HG03521 (cell line): ENCODE measurements around the gene ATOSA.
A peak's percentile ranks its signal among the peaks of the same experiment; 100 is the strongest.

Experiments
- ATAC-seq: cut with Tn5 transposase; IDR thresholded peaks from one replicate; pipeline ENCODE4 v1.9.1; 2021; ENCODE audit warnings: mild to moderate bottlenecking, moderate library complexity; ENCODE audit not compliant: unreplicated experiment

ATOSA gene, protein sequence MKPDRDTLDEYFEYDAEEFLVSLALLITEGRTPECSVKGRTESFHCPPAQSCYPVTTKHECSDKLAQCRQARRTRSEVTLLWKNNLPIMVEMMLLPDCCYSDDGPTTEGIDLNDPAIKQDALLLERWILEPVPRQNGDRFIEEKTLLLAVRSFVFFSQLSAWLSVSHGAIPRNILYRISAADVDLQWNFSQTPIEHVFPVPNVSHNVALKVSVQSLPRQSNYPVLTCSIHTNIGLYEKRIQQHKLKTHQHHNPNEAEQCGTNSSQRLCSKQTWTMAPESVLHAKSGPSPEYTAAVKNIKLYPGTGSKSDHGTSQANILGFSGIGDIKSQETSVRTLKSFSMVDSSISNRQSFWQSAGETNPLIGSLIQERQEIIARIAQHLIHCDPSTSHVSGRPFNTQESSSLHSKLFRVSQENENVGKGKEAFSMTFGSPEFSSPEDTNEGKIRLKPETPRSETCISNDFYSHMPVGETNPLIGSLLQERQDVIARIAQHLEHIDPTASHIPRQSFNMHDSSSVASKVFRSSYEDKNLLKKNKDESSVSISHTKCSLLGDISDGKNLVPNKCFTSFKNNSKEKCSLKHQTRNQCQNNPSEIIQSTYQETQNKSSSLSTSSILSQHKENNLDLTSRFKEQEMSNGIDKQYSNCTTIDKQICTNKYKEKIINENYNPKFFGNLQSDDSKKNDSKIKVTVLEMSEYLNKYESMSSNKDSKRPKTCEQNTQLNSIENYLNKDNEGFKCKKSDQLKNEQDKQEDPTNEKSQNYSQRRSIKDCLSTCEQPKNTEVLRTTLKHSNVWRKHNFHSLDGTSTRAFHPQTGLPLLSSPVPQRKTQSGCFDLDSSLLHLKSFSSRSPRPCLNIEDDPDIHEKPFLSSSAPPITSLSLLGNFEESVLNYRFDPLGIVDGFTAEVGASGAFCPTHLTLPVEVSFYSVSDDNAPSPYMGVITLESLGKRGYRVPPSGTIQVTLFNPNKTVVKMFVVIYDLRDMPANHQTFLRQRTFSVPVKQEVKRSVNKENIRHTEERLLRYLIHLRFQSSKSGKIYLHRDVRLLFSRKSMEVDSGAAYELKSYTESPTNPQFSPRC

DNA sequence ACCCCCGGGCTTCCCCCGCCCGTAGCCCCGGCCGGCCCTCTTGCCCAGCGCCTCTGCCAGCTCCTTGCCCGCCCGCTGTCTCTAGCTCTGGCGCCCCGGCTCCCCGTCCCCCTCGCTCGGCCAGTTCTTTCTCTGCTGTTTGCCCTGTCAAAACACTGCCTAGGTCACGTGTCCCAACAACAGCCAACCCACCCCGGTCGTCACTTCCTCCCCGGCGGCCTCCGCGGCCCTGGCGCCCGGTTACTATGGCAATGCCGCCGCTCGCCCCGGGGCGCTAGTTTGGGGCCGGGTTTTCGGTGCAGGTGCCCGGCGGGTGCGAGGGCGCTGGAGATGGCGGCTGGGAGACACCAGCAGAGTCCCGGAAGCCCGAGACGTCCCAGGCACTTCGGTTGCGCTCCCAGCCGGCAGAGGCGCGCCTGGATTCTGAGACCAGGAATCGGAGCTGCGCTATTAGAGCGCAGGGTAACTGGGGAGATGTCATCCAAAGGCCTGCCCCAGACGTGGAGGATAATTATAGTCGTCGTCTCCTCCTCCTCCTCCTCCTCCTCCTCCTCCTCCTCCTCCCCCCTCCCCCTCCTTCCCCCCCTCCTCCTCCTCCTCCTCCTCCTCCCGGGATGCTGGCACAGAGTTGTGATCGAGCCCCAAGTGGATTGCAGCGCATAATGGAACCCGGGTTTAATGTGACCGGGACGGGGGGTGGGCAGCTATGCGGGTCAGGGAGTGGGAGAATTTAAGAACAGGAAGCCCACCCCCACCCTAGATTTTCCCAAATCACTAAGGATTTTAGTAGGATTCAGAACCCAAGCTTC, at the start of gene ATOSA:
Gene ATOSA (minus strand): TSS at position 157 of the 809 bp plus-strand sequence. CDS start 1,367 bp downstream, outside the sequence.
- ATAC-seq: peak; percentile 69

GRCh38 chr15:52728899-52729298, 49.7 kb upstream of the ATOSA start:
- ATAC-seq: no peak

- no peak for ATAC-seq
Observed at GRCh38 chr15:52727815-52728214, 48.6 kb upstream of the ATOSA start.

GRCh38 chr15:52726195-52726594, 47.0 kb upstream of the ATOSA start:
- ATAC-seq: no peak

- no peak for ATAC-seq
Observed at GRCh38 chr15:52718551-52718950, 39.4 kb upstream of the ATOSA start.

DNA sequence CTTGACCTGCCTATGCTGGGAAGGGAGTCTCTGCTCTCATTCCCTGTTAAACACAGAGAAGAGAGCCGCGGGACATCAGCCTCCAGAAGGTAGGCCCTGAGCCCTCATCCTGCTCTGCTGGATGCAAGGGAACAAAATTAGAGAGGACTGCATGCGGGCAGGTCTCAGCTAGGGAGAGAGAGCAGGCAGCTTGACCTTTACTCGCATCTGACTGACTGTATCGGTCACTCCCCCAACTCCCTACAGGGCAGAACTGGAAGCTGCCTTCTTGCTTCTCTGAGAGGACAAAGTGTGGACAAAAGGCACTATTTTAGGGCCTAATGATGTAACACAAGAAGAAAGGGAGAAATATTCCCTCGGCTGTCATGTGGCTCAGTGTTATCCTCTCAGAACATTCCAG, 38.7 kb upstream of the ATOSA start:
- no peak for ATAC-seq

- ATAC-seq: no peak
Observed at GRCh38 chr15:52717481-52717880, 38.3 kb upstream of the ATOSA start.

DNA sequence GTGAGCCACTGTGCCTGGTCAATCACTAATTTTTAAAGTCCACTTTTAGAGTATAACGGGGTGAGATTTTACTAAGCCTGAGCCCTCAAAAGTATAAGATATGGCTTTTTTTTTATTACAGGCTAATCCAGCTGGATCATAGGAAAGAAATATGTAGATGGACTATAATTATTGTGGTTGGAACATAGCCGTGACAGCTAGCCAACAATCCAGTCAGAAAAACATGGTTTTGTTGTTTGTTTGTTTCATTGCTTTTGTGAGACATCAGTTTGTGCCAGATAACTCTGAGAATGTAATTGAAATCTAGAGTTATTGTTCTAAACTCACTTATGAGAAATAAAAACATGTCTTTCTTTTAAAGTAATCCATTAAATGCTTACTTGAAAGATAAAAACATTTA, 37.3 kb upstream of the ATOSA start:
- ATAC-seq: no peak

DNA sequence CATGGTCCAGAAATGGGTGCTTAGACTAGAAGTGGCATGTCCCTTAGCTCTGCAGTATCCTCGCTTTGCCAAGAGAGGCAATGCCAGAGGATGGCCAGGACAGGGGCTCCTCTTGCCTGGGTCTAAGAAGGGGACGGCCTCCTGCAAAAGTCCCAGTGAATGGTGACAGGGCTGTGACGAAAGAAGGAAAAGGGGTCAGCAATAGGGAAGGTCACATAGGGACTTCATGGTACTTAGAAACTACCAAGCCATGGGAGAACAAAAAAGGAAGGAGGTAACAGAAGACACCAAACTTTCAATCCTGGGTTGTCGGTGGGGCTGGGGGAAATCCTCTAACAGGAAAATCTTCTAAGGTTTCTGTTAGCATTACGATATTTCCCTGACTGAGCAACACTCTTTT, 36.2 kb upstream of the ATOSA start:
- ATAC-seq: no peak

DNA sequence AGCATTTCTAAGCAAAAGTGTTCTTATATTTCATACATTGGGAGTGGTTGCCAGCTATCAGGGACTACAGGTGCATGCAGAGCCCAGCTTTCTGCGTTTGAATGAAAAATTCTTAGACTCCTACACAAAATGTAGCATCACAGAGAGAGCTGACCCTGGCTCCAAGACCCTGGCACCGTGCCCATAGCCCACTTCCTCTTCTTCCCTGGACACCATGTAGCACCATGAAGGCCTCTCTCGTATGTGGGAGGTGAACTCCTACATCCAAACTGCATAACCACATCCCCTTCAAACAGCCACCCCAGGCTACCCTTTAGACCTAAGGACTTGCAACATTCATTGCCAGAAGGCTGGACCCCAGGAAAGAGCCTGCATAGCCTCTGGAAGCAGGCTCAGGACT, 35.8 kb upstream of the ATOSA start:
- no peak for ATAC-seq

- no peak for ATAC-seq
Observed at GRCh38 chr15:52710708-52711389, 31.7 kb upstream of the ATOSA start.

- ATAC-seq: peak; percentile 38
Observed at GRCh38 chr15:52710050-52710707, 31.0 kb upstream of the ATOSA start.

GRCh38 chr15:52709187-52709981, 30.2 kb upstream of the ATOSA start:
- peak; percentile 77 for ATAC-seq

- no peak for ATAC-seq
Observed at GRCh38 chr15:52706091-52706490, 26.9 kb upstream of the ATOSA start.

GRCh38 chr15:52702390-52702789, 23.2 kb upstream of the ATOSA start:
- no peak for ATAC-seq

GRCh38 chr15:52699457-52699856, 20.3 kb upstream of the ATOSA start:
- no peak for ATAC-seq

DNA sequence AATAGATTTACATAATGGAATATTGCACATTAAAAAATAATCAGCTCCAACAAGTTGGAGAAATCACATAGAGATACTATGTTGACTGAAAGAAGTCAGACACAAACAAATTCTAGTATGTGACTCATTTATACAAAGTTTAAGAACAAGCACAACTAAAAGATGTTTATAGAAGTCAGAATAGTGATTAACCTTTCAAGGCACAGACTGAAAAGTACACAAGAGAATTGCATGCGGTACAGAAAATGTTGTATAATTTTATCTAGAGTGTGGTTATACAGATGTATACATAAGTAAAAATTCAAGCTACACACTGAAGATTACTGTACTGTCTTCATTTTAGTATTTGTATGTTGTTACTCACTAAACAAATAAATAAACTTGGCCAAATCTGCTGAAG, 19.3 kb upstream of the ATOSA start:
- no peak for ATAC-seq

DNA sequence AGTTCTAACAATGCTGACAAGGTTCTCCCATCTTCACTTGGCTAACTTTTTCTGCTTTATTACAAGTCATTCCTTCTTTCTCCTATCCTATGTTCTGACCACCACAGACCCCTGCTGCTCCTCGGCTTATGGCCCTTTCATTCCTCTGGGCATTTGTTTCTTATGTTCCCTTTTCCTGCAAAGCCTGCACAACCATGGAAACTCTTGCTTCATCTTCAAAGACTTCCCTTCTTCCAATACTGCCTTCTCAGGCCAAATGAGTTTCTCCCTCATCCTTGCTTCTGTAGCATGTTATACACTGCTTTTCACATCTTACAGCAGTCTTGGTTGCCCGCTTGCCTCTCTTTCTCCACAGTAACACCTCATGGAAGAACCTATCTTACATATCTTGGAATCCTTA, 17.9 kb upstream of the ATOSA start:
- no peak for ATAC-seq

DNA sequence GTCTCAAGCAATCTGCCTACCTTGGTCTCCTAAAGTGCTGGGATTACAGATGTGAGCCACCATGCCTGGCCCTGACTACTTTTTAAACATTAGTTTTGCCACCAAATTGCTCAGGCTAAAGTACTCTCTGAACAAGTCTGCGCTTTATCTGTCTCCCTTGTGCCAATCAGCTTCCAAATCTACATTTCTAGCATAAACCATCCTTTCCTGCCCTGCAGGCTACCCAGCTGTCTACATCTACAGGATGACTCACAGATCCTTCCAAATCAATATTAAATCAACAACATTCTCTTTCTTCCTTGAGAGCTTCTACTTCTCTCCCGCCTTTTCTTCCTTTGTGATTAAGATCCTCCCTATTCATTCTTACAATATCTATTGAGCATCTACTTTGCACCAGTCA, 16.0 kb upstream of the ATOSA start:
- no peak for ATAC-seq
